Measurements from ENCODE around the gene PTPRN2. TPM values are rescaled to one million over a fixed set of nuclear protein-coding genes. Genes with fewer than 3 reads are reported as not detected.

Gene PTPRN2
- total and polyA plus RNA-seq, 9 of the 15 experiments (the other 6 are each of a cell fraction or from before 2014, with no cell fraction given), result not detected

- TF ChIP-seq, protein P1, sequence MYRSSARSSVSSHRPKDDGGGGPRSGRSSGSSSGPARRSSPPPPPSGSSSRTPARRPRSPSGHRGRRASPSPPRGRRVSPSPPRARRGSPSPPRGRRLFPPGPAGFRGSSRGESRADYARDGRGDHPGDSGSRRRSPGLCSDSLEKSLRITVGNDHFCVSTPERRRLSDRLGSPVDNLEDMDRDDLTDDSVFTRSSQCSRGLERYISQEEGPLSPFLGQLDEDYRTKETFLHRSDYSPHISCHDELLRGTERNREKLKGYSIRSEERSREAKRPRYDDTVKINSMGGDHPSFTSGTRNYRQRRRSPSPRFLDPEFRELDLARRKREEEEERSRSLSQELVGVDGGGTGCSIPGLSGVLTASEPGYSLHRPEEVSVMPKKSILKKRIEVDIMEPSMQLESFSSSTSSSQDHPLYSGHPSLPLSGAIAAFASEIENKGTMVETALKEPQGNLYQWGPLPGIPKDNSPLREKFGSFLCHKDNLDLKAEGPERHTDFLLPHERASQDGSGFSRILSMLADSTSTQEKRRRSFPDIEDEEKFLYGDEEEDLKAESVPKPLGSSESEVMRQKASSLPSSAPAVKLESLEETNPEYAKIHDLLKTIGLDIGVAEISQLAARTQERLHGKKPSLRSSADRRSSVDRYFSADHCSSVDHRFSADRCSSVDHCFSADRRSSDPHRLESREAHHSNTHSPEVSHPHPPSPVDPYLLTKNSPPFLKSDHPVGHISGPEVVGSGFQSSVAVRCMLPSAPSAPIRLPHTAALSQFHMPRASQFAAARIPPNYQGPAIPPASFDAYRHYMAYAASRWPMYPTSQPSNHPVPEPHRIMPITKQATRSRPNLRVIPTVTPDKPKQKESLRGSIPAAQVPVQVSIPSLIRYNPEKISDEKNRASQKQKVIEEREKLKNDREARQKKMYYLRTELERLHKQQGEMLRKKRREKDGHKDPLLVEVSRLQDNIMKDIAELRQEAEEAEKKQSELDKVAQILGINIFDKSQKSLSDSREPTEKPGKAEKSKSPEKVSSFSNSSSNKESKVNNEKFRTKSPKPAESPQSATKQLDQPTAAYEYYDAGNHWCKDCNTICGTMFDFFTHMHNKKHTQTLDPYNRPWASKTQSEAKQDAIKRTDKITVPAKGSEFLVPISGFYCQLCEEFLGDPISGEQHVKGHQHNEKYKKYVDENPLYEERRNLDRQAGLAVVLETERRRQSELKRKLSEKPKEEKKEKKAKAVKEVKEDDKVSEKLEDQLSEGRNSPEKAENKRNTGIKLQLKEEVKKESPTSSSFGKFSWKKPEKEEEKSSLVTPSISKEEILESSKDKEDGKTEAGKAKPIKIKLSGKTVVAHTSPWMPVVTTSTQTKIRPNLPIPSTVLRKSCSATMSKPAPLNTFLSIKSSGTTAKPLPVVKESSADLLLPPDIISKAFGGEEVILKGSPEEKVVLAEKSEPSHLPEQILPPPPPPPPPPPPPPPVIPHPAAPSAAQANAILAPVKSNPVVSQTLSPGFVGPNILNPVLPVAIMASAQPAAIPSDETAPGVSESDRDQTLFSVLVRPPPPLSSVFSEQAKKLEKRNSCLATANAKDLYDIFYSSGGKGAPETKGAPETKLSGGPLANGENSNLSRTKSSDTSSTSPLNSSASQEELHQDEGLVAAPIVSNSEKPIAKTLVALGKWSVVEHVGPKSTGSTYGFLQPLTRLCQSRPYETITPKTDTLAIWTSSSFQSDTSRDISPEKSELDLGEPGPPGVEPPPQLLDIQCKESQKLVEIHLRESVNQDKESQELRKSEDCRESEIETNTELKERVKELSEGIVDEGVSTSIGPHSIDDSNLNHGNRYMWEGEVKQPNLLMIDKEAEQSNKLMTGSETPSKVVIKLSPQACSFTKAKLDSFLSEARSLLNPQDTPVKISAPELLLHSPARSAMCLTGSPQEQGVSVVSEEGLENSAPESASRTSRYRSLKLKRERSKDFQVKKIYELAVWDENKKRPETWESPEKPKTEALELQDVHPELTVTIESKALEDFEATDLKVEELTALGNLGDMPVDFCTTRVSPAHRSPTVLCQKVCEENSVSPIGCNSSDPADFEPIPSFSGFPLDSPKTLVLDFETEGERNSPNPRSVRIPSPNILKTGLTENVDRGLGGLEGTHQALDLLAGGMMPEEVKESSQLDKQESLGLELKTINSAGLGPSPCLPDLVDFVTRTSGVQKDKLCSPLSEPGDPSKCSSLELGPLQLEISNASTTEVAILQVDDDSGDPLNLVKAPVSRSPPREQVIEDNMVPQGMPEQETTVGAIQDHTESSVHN (IDR thresholded peaks at IDR 0.05; ENCODE audit: borderline replicate concordance in 1 of 2, low read depth in 1 of 2), result no peak
- TF ChIP-seq KAT8 (IDR thresholded peaks at IDR 0.05; ENCODE audit: low read depth) (no peak), TAF7 (tag; IDR thresholded peaks at IDR 0.05) (no peak), GABPB1 (CRISPR knock-in tag; IDR thresholded peaks at IDR 0.05) (no peak)
Measured at GRCh38 chr7:157652954-157653826, 934.4 kb downstream of the PTPRN2 start (continued).
